HepG2 (cell line): ENCODE data around the gene TRIM59. TPM values are rescaled to one million over a fixed set of nuclear protein-coding genes. Genes with fewer than 3 reads are reported as not detected.

Source experiments
- DMAP1 ChIP-seq: IDR thresholded peaks from 2 replicates; pipeline ENCODE4 v1.6.1; 2016
- HBP1 ChIP-seq: IDR thresholded peaks from 2 replicates; pipeline ENCODE4 v1.6.1; 2016; ENCODE audit warnings: low read depth, control low read depth
- HNRNPH1 ChIP-seq: fragments of 200-400 bp; formaldehyde crosslinking; optimal IDR thresholded peaks from 2 replicates; pipeline ENCODE3; 2017; ENCODE audit warnings: mild to moderate bottlenecking, low read depth, low read length
- KLF16 ChIP-seq, 2 experiments: sonication (generic) in 1 of 2; formaldehyde crosslinking in 1 of 2; IDR thresholded peaks; 2 replicates each; pipeline versions ENCODE4 v1.6.1 to v1.8.0; 2016 to 2023; ENCODE audit warnings: missing genetic modification reagents in 2 of 2, missing compliant biosample characterization in 1 of 2
- RBFOX2 ChIP-seq: fragments of 200-400 bp; formaldehyde crosslinking; IDR thresholded peaks from 2 replicates; pipeline ENCODE4 v1.6.1; 2017; ENCODE audit warnings: low read depth, mild to moderate bottlenecking, low read length
- SP5 ChIP-seq: IDR thresholded peaks from 2 replicates; pipeline ENCODE4 v1.6.1; 2016; ENCODE audit warnings: low read depth, borderline replicate concordance
- TCF7 ChIP-seq: sonication (generic); IDR thresholded peaks from 2 replicates; pipeline ENCODE4 v1.6.1; 2016; ENCODE audit warnings: antibody characterized with exemption, low read depth
- ZFP36L1 ChIP-seq: sonication (generic); formaldehyde crosslinking; IDR thresholded peaks from 2 replicates; pipeline ENCODE4 v1.8.0; 2022; ENCODE audit warnings: mild to moderate bottlenecking, missing genetic modification reagents, moderate library complexity
- ZFP82 ChIP-seq: sonication (generic); formaldehyde crosslinking; IDR thresholded peaks from 2 replicates; pipeline ENCODE4 v1.5.1; 2020; ENCODE audit warnings: mild to moderate bottlenecking, missing genetic modification reagents, borderline replicate concordance
- ZNF24 ChIP-seq: fragments of 450-650 bp; IDR thresholded peaks from 2 replicates; pipeline ENCODE4 v1.6.1; 2017; ENCODE audit warnings: antibody characterized with exemption, mild to moderate bottlenecking
- ZNF687 ChIP-seq: sonication (generic); formaldehyde crosslinking; IDR thresholded peaks from 2 replicates; pipeline ENCODE4 v1.5.1; 2020; ENCODE audit warnings: mild to moderate bottlenecking, missing genetic modification reagents, moderate library complexity
- polyA plus RNA-seq, 8 experiments: library from polyadenylated mRNA; depleted of rRNA in 3 of 8; stranded (reverse) in 7 of 8; unstranded in 1 of 8; fragments of >200 nt; fragmentation: Illumina TruSeq in 4 of 8; extraction: Trizol in 4 of 8; gene quantifications; 2 replicates each; pipeline versions ENCODE4 v1.2.1 to v1.2.3, GENCODE V29; 2011 to 2016; ENCODE audit warnings: low read depth in 4 of 8, missing spikeins in 1 of 8, mixed read lengths in 1 of 8; ENCODE audit not compliant: insufficient read depth in 1 of 8
- total RNA-seq, 5 experiments: library from RNA; depleted of rRNA; stranded (reverse); fragments of >200 nt; fragmentation: Illumina TruSeq; extraction: Trizol; gene quantifications; 2 replicates each; pipeline ENCODE4 v1.2.3, GENCODE V29; 2016; ENCODE audit warnings: low read depth in 1 of 5
- TF ChIP-seq, protein P1 (sequence below): sonication (generic); formaldehyde crosslinking; IDR thresholded peaks from 2 replicates; pipeline ENCODE4 v1.4.0; 2020; ENCODE audit warnings: missing genetic modification reagents
- TF ChIP-seq, protein P2 (sequence below), 2 experiments: sonication (generic) in 1 of 2; formaldehyde crosslinking in 1 of 2; IDR thresholded peaks; 2 replicates each; pipeline versions ENCODE4 v1.4.0 to v1.6.1; 2018 to 2020; ENCODE audit warnings: missing genetic modification reagents in 2 of 2, borderline replicate concordance in 1 of 2, low read depth in 1 of 2, mild to moderate bottlenecking in 1 of 2, missing biosample characterization in 1 of 2
- TF ChIP-seq, protein P3 (sequence below): IDR thresholded peaks from 2 replicates; pipeline ENCODE4 v1.6.1; 2016; ENCODE audit warnings: missing compliant biosample characterization, missing genetic modification reagents, borderline replicate concordance
- TF ChIP-seq, protein P4 (sequence below): sonication (generic); formaldehyde crosslinking; IDR thresholded peaks from 2 replicates; pipeline ENCODE4 v1.4.0; 2020; ENCODE audit warnings: missing genetic modification reagents
- TF ChIP-seq, protein P5 (sequence below): IDR thresholded peaks from 2 replicates; pipeline ENCODE4 v1.6.1; 2012; ENCODE audit warnings: inconsistent platforms

The TRIM59 gene
- total and polyA plus RNA-seq, 2 of the 13 experiments (the other 11 are each of a cell fraction or from before 2014, with no cell fraction given), result 1.3 to 3.2 TPM

- TF ChIP-seq, protein P1, sequence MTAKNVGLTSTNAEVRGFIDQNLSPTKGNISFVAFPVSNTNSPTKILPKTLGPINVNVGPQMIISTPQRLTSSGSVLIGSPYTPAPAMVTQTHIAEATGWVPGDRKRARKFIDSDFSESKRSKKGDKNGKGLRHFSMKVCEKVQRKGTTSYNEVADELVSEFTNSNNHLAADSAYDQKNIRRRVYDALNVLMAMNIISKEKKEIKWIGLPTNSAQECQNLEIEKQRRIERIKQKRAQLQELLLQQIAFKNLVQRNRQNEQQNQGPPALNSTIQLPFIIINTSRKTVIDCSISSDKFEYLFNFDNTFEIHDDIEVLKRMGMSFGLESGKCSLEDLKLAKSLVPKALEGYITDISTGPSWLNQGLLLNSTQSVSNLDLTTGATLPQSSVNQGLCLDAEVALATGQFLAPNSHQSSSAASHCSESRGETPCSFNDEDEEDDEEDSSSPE (CRISPR knock-in tag), result peak; percentile 98
- TF ChIP-seq TCF7 (no peak), DMAP1 (peak; percentile 90), HBP1 (CRISPR knock-in tag) (peak; percentile 82), KLF16 (CRISPR knock-in tag; IDR thresholded peaks at IDR 0.05) (peak in 1 of 2 experiments; percentile 48; a peak in 1 of 4 replicates), ZFP36L1 (CRISPR knock-in tag) (peak; percentile 25; the same call in 1 of the 2 replicates), ZNF24 (0 out of 2 replicates have a peak, but pooled peaks have one; percentile 16), ZFP82 (CRISPR knock-in tag) (peak; percentile 57; the same call in 1 of the 2 replicates), ZNF687 (CRISPR knock-in tag) (peak; percentile 60), HNRNPH1 (no peak), RBFOX2 (peak; percentile 63), SP5 (peak; percentile 61; the same call in 1 of the 2 replicates)
- TF ChIP-seq, protein P2, sequence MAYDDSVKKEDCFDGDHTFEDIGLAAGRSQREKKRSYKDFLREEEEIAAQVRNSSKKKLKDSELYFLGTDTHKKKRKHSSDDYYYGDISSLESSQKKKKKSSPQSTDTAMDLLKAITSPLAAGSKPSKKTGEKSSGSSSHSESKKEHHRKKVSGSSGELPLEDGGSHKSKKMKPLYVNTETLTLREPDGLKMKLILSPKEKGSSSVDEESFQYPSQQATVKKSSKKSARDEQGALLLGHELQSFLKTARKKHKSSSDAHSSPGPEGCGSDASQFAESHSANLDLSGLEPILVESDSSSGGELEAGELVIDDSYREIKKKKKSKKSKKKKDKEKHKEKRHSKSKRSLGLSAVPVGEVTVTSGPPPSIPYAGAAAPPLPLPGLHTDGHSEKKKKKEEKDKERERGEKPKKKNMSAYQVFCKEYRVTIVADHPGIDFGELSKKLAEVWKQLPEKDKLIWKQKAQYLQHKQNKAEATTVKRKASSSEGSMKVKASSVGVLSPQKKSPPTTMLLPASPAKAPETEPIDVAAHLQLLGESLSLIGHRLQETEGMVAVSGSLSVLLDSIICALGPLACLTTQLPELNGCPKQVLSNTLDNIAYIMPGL (CRISPR knock-in tag; IDR thresholded peaks at IDR 0.05; ENCODE audit: borderline replicate concordance in 1 of 2, low read depth in 1 of 2), result no peak
- TF ChIP-seq, protein P3, sequence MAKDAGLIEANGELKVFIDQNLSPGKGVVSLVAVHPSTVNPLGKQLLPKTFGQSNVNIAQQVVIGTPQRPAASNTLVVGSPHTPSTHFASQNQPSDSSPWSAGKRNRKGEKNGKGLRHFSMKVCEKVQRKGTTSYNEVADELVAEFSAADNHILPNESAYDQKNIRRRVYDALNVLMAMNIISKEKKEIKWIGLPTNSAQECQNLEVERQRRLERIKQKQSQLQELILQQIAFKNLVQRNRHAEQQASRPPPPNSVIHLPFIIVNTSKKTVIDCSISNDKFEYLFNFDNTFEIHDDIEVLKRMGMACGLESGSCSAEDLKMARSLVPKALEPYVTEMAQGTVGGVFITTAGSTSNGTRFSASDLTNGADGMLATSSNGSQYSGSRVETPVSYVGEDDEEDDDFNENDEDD (CRISPR knock-in tag), result peak; percentile 96
- TF ChIP-seq, protein P4, sequence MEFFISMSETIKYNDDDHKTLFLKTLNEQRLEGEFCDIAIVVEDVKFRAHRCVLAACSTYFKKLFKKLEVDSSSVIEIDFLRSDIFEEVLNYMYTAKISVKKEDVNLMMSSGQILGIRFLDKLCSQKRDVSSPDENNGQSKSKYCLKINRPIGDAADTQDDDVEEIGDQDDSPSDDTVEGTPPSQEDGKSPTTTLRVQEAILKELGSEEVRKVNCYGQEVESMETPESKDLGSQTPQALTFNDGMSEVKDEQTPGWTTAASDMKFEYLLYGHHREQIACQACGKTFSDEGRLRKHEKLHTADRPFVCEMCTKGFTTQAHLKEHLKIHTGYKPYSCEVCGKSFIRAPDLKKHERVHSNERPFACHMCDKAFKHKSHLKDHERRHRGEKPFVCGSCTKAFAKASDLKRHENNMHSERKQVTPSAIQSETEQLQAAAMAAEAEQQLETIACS (CRISPR knock-in tag), result no peak
- TF ChIP-seq, protein P5, sequence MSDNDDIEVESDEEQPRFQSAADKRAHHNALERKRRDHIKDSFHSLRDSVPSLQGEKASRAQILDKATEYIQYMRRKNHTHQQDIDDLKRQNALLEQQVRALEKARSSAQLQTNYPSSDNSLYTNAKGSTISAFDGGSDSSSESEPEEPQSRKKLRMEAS, result peak; percentile 47
These were observed 50.2 kb downstream of the TRIM59 start, which contains the start of the genes IFT80 and SMC4 (continued) for GRCh38 chr3:160399125-160400029.
